NCI-H2029 treated with DMSO at 0.1 percent for 48 hours (cell line): Measurements from ENCODE around the gene RCOR1.
"Not testable (repeated sequence)": the region's sequence is repeated elsewhere in the genome, so short reads cannot be mapped to it uniquely, and the experiment has no call there.

Experiments
- DNase-seq: peaks from one replicate; lab custom pipeline; 2025; lab: John Stamatoyannopoulos, UW

RCOR1 gene

DNA sequence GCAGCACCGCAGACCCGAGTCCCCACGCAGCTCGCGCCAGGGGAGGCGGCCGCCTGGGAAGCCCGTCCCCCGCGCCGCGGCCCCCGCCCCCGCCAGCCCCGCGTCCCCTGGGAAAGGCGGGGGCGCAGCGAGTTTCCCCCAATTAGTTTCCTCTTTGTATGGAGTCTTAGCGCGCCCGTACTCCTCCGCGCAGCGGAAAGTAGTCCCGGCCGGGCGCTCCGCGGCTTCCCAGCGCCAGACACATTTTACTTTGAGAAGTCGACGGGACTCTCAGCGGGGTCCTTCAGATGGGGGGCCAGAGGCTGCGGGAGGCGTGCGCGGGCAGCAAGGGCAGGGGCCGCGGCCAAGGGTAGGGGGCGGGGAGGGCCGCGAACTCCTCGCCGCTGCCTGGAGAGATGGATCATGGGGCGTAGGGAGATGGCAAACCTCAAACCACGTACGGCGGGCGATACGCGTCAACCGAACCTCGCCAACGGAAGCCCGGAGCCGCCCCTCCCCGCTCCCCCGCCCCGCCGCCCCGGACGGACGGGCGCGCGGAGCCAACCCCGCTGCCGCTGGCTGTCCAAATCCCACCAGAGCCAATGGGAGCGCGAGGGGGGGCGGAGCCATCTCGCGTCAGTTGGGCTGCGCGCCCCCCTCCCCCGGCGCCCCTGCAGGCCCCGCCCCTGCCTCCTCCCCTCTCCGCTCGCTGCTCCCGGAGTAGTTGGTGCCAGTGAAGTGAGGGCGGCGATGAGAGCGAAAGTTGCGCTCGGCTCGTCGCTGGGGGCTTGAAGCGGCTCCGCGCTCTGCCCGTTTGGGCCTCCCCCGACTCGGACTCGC is at the start of gene RCOR1:
Gene RCOR1, plus strand, starts transcription at position 706 of the 819 bp plus-strand sequence. CDS start 238 bp downstream, outside the sequence.
- DNase-seq = peak; percentile 30

DNA sequence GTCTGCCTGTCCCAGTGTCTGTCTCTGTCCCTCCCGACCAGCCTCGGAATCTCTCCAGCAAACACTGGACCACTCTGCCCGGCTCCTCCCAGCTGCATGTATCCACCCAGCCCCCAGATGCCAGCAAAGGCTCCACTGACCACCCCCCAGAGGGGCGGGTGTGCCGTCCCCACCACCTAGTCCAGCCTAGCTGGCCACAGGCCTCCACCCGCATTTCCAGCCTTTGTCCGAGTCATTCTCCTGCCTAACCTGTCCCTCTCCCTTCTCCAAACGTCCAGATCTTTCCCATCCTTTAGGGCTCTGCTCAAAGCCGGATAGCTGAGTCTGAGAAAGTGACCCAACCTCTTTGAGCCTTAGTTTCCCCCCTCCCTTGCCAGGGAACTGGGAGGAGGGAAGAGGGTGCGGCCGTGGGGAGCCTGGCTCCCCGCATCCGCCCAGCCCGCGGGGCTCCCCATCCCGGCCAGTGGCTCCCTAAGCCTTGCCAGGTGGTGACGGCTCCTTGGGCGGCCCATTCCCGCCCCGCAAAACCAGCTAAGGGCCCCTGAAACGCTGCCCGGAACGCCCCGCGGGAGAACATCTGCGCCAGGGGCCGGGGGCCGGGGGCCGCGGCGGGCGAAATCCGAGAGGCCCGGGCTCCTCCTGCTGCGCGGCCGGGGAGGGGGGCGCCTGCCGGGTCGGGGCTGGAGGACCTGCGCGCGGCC is 48.3 kb upstream of the RCOR1 start:
- no peak for DNase-seq

DNA sequence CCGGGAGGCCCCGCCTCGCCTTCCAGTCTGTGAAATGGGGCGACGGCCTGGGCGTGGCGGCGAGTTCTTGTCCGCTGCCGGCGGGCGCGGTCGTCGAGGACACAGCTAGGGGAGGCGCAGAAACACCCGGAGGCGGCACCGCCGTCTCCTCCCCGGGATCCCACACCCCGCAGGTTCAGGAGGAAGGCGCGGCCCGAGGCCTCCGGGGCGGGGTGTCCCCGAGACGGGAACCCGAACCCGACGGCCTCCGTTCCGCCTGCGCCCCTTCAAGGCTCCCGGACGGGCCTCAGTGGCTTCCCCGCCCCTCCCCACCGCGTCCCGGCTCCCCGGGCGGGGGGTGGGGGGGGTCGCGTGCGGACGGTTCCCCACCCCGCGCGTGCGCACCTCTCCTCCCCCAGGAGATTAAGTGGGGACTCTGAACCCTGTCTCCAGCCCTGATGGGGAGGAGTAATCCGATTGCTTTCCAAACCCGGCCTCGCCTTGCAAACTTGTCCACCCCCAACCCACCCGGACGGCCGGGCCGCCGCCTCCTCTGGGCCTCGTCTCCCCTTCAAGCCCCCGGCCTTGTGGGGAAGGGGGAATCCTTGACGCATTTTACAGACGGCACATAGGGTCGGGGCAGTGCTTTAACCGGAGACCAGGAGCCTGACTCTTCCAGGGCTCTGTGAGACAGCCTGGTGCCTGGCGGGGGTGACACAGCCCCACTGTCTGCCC is 47.5 kb upstream of the RCOR1 start:
- no peak for DNase-seq

DNA sequence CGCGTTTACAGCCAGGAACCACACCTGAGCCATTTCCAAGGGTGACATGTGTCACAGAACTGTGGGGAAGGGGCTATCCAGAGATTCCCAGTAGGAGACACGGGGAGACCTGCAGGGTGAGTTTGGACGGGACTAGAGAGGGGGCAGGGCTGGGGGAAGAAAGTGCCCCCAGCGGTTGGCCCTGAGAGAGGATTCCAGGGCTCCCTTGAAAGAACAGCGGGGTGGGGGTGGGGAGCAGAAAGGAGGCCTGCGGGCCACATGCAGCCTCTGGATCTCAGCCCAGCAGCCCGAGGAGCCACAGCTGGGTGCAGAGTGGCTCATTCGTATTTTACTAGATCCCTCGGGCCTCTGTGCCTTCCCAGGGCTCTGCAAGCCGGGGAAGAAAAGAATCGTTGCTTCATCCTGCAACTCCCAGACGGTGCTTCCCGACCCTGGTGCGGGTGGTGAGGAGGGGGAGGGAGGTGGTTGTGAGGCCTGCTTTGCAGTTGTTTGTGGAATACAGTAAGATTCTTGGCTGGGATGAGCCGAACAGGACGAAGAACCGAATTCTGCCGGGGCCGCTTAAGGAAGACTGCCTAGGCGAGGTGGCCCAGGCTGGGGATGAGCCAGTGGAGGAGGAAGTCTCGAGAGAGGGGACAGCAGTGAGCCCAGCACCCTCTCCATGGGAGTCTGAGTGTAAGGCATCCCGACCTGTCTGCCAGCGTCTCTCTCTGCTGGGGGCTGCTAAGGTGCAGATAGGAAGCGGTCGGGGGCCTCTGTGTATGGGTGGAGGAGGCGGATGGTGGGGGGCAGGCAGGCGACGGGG is 46.8 kb upstream of the RCOR1 start:
- no peak for DNase-seq

GRCh38 chr14:102548616-102549240 is 43.7 kb upstream of the RCOR1 start:
- no peak for DNase-seq

DNA sequence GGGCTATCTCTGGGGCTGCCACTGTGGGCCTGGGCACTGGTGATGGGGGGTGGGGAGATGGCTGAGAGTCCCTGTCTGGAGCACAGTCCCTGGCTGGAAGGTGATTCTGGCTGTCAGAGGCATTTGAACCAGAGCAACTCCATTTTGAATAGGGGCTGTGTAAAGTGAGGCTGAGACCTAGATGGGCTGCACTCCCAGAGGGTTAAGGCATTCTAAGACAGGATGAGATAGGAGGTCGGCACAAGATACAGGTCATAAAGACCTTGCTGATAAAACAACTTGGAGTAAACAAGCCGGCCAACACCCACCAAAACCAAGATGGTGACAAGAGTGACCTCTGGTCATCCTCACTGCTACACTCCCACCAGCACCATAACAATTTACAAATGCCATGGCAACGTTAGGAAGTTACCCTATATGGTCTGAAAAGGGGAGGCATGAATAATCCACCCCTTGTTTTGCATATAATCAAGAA is 41.5 kb upstream of the RCOR1 start:
- not testable (repeated sequence) for DNase-seq

DNA sequence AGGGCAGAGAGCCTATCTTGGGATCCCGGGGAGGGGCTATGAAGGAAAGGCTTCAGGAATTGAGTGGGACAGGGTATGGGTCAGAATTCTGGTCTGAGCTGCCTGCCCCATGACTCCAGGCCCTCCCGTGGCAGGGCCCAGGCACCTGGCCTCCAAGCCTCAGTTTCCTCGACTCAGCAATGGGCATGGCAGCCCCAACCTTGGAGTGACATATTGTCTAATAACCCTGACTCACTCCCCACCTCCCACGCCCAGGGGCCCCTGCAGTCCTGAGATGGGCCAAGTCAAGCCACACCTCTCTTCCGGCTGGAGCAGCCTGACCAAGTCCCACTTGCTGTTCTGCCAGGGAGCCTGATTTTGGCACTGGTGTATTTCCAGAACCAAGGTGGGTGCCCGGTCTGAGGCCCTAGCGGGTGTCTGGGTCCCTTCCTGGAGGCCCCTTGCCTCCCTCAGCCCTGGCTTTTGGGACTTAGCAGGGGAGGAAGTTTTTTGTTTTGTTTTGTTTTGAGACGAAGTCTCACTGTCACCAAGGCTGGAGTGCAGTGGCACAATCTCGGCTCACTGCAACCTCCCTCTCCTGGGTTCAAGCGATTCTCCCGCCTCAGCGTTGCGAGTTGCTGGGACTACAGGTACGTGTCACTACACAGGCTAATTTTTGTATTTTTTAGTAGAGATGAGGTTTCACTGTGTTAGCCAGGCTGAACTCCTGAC is 40.3 kb upstream of the RCOR1 start:
- no peak for DNase-seq

DNA sequence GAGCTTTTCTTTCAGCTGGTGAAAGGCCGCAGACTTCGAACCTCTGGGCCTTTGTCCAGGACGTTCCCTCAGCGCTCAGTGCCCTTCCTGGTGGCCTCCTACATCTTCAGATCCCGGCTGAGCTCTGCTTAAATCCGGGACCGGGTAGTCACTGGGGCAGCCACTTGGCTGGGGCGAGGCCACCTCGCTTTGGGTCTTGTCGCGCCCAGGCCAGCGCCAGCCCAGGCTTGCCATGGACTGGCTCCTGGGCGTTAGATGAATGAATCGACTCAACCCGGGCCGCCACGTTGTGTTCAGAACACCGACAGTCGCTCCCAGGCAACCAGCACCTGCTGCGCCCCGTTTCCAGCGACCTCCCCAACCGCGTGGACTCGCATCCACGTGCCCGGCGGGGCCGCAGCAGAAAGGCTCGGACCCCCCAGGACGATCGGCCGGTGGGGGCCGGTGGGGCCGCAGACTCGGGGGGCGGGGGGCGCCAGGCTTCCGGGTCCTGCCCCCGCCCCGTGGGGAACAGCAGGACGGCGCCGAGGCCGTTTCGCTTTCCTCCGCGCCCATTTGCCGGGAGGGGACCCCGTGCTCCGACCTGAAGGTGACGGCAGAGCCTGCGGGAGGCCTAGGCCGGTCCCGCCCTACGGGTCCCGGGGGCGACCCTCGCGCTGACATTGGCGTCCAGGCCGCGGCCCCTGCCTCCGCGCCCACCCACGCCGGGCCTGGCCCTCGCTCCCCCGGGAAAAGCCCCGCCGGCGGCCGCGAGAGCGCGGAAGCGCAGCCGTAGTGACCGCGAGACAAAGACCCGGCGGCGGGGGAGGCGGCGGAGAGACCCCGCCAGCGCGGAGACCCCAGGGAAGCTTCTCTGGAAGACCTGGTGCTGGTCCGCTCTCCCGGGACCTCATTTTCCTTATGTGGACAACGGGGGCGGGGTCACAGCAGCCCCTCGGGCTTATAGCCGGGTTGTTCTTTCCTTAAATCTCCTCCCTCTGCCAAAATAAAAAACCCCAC is 37.3 kb upstream of the RCOR1 start:
- DNase-seq = no peak

- DNase-seq = no peak
Observed at GRCh38 chr14:102556098-102556677, 36.3 kb upstream of the RCOR1 start.

- DNase-seq = no peak
Observed at GRCh38 chr14:102557434-102558226, 34.8 kb upstream of the RCOR1 start.

GRCh38 chr14:102558556-102558955 is 33.9 kb upstream of the RCOR1 start:
- DNase-seq = no peak

GRCh38 chr14:102560458-102561261 is 31.8 kb upstream of the RCOR1 start:
- no peak for DNase-seq

- no peak for DNase-seq
Observed at GRCh38 chr14:102565331-102565887, 27.0 kb upstream of the RCOR1 start.

- DNase-seq = no peak
Observed at GRCh38 chr14:102565959-102566358, 26.5 kb upstream of the RCOR1 start.

GRCh38 chr14:102568115-102568614 is 24.3 kb upstream of the RCOR1 start:
- DNase-seq = no peak

DNA sequence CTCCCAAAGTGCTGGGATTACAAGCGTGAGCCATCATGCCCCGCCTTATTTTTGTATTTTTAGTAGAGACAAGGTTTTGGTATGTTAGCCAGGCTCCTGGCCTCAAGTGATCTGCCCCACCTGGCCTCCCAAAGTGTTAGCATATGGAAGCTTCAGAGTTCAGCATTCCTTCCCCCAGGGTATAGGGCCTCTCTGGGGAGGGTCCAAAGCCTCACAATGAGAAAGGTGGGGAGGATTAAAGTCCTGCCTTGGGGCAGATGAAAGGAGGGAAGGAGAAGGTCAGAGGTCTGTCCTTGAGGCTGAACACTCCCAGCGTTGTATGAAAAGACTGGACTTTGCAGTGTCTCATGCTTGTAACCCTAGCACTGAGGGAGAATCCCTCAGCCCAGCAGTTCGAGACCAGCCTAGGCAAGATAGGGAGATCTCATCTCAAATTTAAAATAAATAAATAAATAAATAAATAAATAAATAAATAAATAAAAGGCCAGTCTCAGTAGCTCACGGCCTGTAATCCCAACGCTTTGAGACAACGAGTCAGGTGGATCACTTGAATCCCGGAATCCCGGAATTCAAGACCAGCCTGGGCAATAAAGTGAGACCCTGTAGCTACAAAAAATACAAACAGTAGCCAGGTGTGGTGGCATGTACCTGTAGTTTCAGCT is 22.0 kb upstream of the RCOR1 start:
- no peak for DNase-seq
